OCI-LY3 (cell line): ENCODE results near the gene NDUFV2.

Source experiments
- H2AFZ ChIP-seq: fragments of 200-600, 300-600 bp; shearing (Covaris generic); 2 replicates; pipeline ENCODE4 v1.6.0; 2014; ENCODE audit warnings: antibody characterized with exemption, low read depth, low read length
- H3K27ac ChIP-seq: fragments of 200-600, 300-600 bp; sonication (generic); 2 replicates; pipeline ENCODE4 v1.5.1; 2014; ENCODE audit warnings: mild to moderate bottlenecking, low read length, moderate library complexity, mixed read lengths
- H3K27me3 ChIP-seq: fragments of 200-600, 300-600 bp; sonication (generic); 2 replicates; pipeline ENCODE4 v1.6.1; 2014; ENCODE audit warnings: low read depth, low read length, mixed read lengths
- H3K36me3 ChIP-seq: fragments of 200-600, 300-600 bp; sonication (generic); replicated peaks from 2 replicates; pipeline ENCODE3; 2014; ENCODE audit warnings: low read depth, low read length, mixed read lengths
- H3K4me1 ChIP-seq: fragments of 300-600, 200-600 bp; sonication (generic); 2 replicates; pipeline ENCODE4 v1.6.1; 2014; ENCODE audit warnings: low read length, mixed read lengths
- H3K4me2 ChIP-seq: fragments of 200-600, 300-600 bp; sonication (generic); 2 replicates; pipeline ENCODE4 v1.6.1; 2014; ENCODE audit warnings: low read length, mixed read lengths
- H3K4me3 ChIP-seq: fragments of 300-600, 200-600 bp; sonication (generic); 2 replicates; pipeline ENCODE4 v1.5.1; 2014; ENCODE audit warnings: antibody characterized with exemption, mild to moderate bottlenecking, low read length, moderate library complexity
- H3K79me2 ChIP-seq: fragments of 300-600, 200-600 bp; shearing (Covaris generic); 2 replicates; pipeline ENCODE4 v1.6.1; 2014; ENCODE audit warnings: mild to moderate bottlenecking, low read length, mixed read lengths
- H3K9ac ChIP-seq: fragments of 300-600, 200-600 bp; shearing (Covaris generic); 2 replicates; pipeline ENCODE4 v1.6.0; 2014; ENCODE audit warnings: mild to moderate bottlenecking, low read length, moderate library complexity
- H3K9me3 ChIP-seq: fragments of 200-600, 300-600 bp; shearing (Covaris generic); 2 replicates; pipeline ENCODE4 v1.6.1; 2014; ENCODE audit warnings: low read length, mixed read lengths; ENCODE audit not compliant: insufficient read depth
- H4K20me1 ChIP-seq: fragments of 200-600, 300-600 bp; sonication (generic); 2 replicates; pipeline ENCODE4 v1.6.1; 2016; ENCODE audit warnings: low read length, mixed read lengths; ENCODE audit not compliant: insufficient read depth
- EZH2phosphoT487 ChIP-seq: fragments of 200-600 bp; shearing (Covaris generic); IDR thresholded peaks from 2 replicates; pipeline ENCODE4 v1.6.1; 2018; ENCODE audit warnings: antibody characterized with exemption, mixed run types, low read depth
- TF ChIP-seq, protein P1 (sequence below): fragments of 200-600, 300-600 bp; sonication (generic); IDR thresholded peaks from 2 replicates; pipeline ENCODE4 v1.5.1; 2014; ENCODE audit warnings: antibody characterized with exemption, low read length, low read depth

Gene NDUFV2

DNA sequence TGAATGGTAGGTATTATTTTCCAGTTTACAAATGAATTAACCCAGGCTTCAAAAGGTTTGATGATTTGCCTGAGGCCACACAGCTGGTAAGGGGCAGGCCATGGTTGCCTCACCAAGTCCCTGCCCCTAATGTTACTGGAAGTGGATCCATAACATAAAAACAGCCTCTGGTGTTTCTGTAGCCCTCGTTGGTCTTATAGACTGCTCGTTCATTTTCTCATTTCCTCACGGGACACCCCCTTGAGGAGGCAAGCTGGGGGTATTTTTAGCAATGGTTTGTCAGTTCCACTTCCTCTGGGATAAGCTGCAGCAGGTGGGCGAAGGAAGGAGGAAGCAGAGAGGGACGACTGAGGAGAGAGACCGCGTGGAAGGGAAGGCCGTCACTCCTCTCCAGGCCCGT lies 32.9 kb upstream of the NDUFV2 start:
- Histone ChIP-seq H2AFZ (no peak overlapping the region), H3K36me3 (no peaks in the 10 kb centered on the region), H3K4me1 (peaks cover 77% of the 10 kb centered on the region), H4K20me1 (no peaks in the 10 kb centered on the region), H3K4me2 (peak overlapping the region; percentile 81), H3K4me3 (peak overlapping the region; percentile 52), H3K79me2 (0 out of 2 replicates have a peak, but pooled peaks cover 3% of the 10 kb centered on the region), H3K9me3 (no peaks in the 10 kb centered on the region), H3K27ac (peak overlapping the region; percentile 99), H3K9ac (peak overlapping the region; percentile 94), H3K27me3 (no peaks in the 10 kb centered on the region)
- no peak for TF ChIP-seq EZH2phosphoT487
- TF ChIP-seq, protein P1, sequence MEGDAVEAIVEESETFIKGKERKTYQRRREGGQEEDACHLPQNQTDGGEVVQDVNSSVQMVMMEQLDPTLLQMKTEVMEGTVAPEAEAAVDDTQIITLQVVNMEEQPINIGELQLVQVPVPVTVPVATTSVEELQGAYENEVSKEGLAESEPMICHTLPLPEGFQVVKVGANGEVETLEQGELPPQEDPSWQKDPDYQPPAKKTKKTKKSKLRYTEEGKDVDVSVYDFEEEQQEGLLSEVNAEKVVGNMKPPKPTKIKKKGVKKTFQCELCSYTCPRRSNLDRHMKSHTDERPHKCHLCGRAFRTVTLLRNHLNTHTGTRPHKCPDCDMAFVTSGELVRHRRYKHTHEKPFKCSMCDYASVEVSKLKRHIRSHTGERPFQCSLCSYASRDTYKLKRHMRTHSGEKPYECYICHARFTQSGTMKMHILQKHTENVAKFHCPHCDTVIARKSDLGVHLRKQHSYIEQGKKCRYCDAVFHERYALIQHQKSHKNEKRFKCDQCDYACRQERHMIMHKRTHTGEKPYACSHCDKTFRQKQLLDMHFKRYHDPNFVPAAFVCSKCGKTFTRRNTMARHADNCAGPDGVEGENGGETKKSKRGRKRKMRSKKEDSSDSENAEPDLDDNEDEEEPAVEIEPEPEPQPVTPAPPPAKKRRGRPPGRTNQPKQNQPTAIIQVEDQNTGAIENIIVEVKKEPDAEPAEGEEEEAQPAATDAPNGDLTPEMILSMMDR = no peak

GRCh38 chr18:9070212-9070611 lies 32.3 kb upstream of the NDUFV2 start:
- Histone ChIP-seq H3K9ac (peak overlapping the region; percentile 94), H2AFZ (no peak overlapping the region), H3K27me3 (no peaks in the 10 kb centered on the region), H3K79me2 (0 out of 2 replicates have a peak, but pooled peaks cover 3% of the 10 kb centered on the region), H3K36me3 (no peaks in the 10 kb centered on the region), H3K4me2 (peak overlapping the region; percentile 81), H4K20me1 (no peaks in the 10 kb centered on the region), H3K4me3 (peak overlapping the region; percentile 52), H3K4me1 (peaks cover 71% of the 10 kb centered on the region), H3K9me3 (no peaks in the 10 kb centered on the region), H3K27ac (peak overlapping the region; percentile 99)
- TF ChIP-seq, protein P1 = no peak
- no peak for TF ChIP-seq EZH2phosphoT487

DNA sequence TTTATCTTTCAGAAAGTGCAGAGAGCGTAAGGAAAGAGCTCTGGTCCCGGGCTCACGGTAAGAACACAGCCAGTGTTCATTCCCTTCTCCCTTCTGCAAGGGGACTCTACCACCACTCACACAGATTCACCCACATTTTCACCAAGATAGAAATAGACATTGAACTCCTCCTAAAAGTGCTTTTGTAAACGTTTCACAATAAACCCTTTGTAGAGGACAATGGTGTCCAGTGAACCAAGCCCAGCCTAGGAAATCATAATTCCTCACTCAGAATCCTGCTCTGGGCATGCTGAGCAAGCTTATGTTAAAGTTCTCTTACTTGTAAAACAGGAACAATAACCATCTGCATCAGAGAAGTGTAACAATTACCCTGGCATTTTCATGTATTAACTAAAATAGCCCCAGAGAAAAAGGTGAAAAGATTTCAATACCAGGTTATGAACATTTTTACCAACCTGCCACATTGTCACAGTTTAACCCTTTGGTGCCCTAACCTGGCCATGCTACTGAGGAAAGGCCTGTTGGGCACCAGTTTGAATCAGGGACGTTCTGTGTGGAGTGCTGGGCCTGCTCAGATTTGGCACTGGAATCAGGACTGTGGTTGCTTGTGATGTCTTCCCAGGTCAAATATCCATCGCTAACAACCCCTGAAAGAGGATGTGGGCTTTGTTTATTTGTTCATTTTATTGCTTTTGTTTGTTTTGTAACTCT lies 22.5 kb upstream of the NDUFV2 start:
- no peak overlapping the region for H3K27ac ChIP-seq
- peak overlapping the region; percentile 81 for H2AFZ ChIP-seq
- no peaks in the 10 kb centered on the region for H3K27me3 ChIP-seq
- TF ChIP-seq EZH2phosphoT487 = no peak
- TF ChIP-seq, protein P1 = no peak
- no peaks in the 10 kb centered on the region for H3K36me3 ChIP-seq
- no peaks in the 10 kb centered on the region for H3K79me2 ChIP-seq
- H3K9ac ChIP-seq = no peak overlapping the region; the same call in 1 of the 2 replicates
- no peaks in the 10 kb centered on the region for H4K20me1 ChIP-seq
- H3K9me3 ChIP-seq = no peaks in the 10 kb centered on the region
- no peak overlapping the region for H3K4me3 ChIP-seq
- peak overlapping the region; percentile 20; the same call in 1 of the 2 replicates for H3K4me2 ChIP-seq
- H3K4me1 ChIP-seq = peaks cover 33% of the 10 kb centered on the region

GRCh38 chr18:9081940-9082339 lies 20.6 kb upstream of the NDUFV2 start:
- no peak overlapping the region for H3K27ac ChIP-seq
- no peak overlapping the region for H3K4me3 ChIP-seq
- H2AFZ ChIP-seq = no peak overlapping the region
- H4K20me1 ChIP-seq = no peaks in the 10 kb centered on the region
- no peak overlapping the region for H3K4me2 ChIP-seq
- no peak overlapping the region; the same call in 1 of the 2 replicates for H3K9ac ChIP-seq
- peaks cover 33% of the 10 kb centered on the region for H3K4me1 ChIP-seq
- no peaks in the 10 kb centered on the region for H3K27me3 ChIP-seq
- H3K9me3 ChIP-seq = peaks cover 4% of the 10 kb centered on the region; the same call in 1 of the 2 replicates
- TF ChIP-seq, protein P1 = no peak
- no peak for TF ChIP-seq EZH2phosphoT487
- H3K36me3 ChIP-seq = no peaks in the 10 kb centered on the region
- H3K79me2 ChIP-seq = no peaks in the 10 kb centered on the region
